ENCODE measurements around the gene SP8. TPM values are rescaled to one million over a fixed set of nuclear protein-coding genes. Genes with fewer than 3 reads are reported as not detected.

SP8 gene
- total RNA-seq, 4 donors from 2014 or later = not detected

DNA sequence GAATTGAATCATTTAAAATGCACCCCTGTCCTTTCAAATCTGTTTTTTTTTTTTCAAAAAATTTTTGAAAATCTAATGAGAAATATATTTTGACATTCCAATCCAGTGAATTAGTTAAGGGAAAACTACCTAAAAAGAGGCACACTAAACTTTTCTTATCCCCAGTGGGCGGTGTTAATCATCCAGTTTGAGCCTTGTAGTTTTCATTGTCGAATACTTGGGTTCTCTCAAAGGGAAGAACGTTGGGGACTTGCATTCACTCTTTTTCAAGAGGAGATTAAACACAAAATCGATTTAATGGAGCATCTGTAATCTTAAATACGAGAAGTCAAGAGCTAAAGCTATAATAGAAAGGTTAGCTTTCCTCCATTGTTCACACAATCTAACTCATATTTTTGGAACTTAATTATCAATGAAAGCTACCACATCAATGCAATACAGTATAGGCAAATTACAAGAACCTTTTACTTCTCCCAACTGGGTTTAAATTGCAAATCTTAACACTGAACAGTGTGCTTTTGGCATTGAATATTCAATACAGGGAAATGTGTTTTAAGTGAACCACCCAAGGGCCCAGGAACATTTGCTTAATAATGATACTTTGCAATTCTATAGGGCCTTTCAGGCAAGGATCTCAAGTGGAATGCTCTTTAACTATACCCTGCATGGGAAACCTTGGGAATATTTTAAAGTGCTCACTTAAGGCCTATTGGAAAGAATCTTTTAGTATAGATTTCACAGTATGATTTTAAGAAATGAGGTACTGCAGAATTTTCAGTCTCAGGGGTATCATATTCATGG, 13.1 kb upstream of the SP8 start:
- Histone ChIP-seq H3K27me3 (peaks cover 81% of the 10 kb centered on the region), H3K27ac (no peak overlapping the region), H3K36me3 (no peaks in the 10 kb centered on the region), H3K4me1 (peaks cover 7 to 21% (median 18%) of the 10 kb centered on the region in 4 donors), H3K4me3 (no peak overlapping the region), H3K9me3 (no peaks in the 10 kb centered on the region)
- no peak for TF ChIP-seq POLR2A (IDR thresholded peaks at IDR 0.05)
- no peak for TF ChIP-seq POLR2AphosphoS5 (IDR thresholded peaks at IDR 0.05)
- TF ChIP-seq EP300 (IDR thresholded peaks at IDR 0.05; ENCODE audit: low read depth) = no peak
- TF ChIP-seq, protein P1, sequence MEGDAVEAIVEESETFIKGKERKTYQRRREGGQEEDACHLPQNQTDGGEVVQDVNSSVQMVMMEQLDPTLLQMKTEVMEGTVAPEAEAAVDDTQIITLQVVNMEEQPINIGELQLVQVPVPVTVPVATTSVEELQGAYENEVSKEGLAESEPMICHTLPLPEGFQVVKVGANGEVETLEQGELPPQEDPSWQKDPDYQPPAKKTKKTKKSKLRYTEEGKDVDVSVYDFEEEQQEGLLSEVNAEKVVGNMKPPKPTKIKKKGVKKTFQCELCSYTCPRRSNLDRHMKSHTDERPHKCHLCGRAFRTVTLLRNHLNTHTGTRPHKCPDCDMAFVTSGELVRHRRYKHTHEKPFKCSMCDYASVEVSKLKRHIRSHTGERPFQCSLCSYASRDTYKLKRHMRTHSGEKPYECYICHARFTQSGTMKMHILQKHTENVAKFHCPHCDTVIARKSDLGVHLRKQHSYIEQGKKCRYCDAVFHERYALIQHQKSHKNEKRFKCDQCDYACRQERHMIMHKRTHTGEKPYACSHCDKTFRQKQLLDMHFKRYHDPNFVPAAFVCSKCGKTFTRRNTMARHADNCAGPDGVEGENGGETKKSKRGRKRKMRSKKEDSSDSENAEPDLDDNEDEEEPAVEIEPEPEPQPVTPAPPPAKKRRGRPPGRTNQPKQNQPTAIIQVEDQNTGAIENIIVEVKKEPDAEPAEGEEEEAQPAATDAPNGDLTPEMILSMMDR (IDR thresholded peaks at IDR 0.05) = no peak
- in situ Hi-C loops (cut with MboI; ENCODE audit: low pct_ligation_motif_present in 1 of 4, low pct_unique_long_range_greater_than_20kb in 1 of 4, low sequenced_read_pairs in 3 of 4) = loop anchor here (25.0 kb wide), 3 partner anchors 438 to 713 kb away; no protein-coding TSS in a partner anchor
- no peak for DNase-seq
- WGBS, 2 donors (ENCODE audit: low coverage in 1 of 2) = 61 to 67% methylated on average over 5 of the region's 5 CpGs
- intact Hi-C loops (cut with DNase I; ENCODE audit: low total_unique reads) = loop anchor here (10.0 kb wide), 1 partner anchor 625 kb away; the partner anchor contains the start of gene SP4

GRCh38 chr7:20798694-20799121, 12.0 kb upstream of the SP8 start:
- no peak for TF ChIP-seq POLR2AphosphoS5 (IDR thresholded peaks at IDR 0.05)
- TF ChIP-seq POLR2A (IDR thresholded peaks at IDR 0.05) = no peak
- TF ChIP-seq EP300 (IDR thresholded peaks at IDR 0.05; ENCODE audit: low read depth) = no peak
- TF ChIP-seq, protein P1 (IDR thresholded peaks at IDR 0.05) = no peak
- Histone ChIP-seq H3K4me3 (peak overlapping the region in 3 of 4 donors; percentile 39 to 73 (median 51)), H3K27me3 (peaks cover 85% of the 10 kb centered on the region), H3K4me1 (peaks cover 7 to 21% (median 18%) of the 10 kb centered on the region in 4 donors), H3K27ac (no peak overlapping the region), H3K9me3 (no peaks in the 10 kb centered on the region), H3K36me3 (no peaks in the 10 kb centered on the region)
- DNase-seq = no peak
- in situ Hi-C loops (cut with MboI; ENCODE audit: low pct_ligation_motif_present in 1 of 4, low pct_unique_long_range_greater_than_20kb in 1 of 4, low sequenced_read_pairs in 3 of 4) = loop anchor here (25.0 kb wide), 3 partner anchors 439 to 714 kb away; no protein-coding TSS in a partner anchor
- intact Hi-C loops (cut with DNase I; ENCODE audit: low total_unique reads) = loop anchor here (10.0 kb wide), 1 partner anchor 626 kb away; the partner anchor contains the start of gene SP4
- WGBS, 2 donors (ENCODE audit: low coverage in 1 of 2) = 3 to 6% methylated on average over 6 to 15 of the region's 15 CpGs

DNA sequence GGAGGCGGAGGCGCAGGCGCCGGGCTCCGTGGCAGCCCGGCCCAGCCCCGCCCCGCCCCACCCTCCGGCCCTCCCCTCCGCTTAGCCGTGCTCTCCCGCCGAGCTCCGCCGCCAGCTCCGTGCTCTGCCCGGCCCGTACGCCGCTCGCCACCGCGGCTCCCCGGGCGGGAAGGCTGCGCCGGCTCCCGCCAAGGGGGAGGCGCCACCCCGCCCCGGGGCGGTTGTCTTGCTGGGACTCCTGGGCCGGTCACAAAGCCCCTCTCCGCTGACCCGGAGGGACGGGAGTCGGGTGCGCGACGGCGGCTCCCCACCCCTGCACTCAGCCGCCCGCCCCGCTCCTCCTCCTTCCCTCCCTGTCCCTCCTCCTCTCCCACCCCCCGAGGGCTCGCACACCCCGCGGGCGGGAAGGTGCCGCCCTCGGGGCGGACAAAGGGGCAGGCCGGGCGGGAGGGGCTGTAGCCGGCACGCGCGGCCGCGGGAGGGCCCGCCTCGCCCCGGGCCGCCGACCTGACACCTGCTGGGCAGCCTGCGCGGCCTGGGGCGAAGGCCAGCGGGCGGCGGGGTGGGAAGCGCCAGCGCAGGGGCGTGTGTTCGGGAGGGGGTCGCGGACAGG, 11.5 kb upstream of the SP8 start:
- intact Hi-C loops (cut with DNase I; ENCODE audit: low total_unique reads) = loop anchor here (10.0 kb wide), 1 partner anchor 627 kb away; the partner anchor contains the start of gene SP4
- Histone ChIP-seq H3K4me1 (peaks cover 7 to 21% (median 18%) of the 10 kb centered on the region in 4 donors), H3K27ac (no peak overlapping the region), H3K9me3 (no peaks in the 10 kb centered on the region), H3K27me3 (peaks cover 91% of the 10 kb centered on the region), H3K36me3 (no peaks in the 10 kb centered on the region), H3K4me3 (peak overlapping the region; percentile 11 to 73 (median 45))
- DNase-seq = peak; percentile 69
- 2% methylated on average over 34 of the region's 77 CpGs; no CpG with 5 or more reads in 1 of the 2 donors for WGBS, 2 donors (ENCODE audit: low coverage in 1 of 2)
- in situ Hi-C loops (cut with MboI; ENCODE audit: low pct_ligation_motif_present in 1 of 4, low pct_unique_long_range_greater_than_20kb in 1 of 4, low sequenced_read_pairs in 3 of 4) = loop anchor here (25.0 kb wide), 3 partner anchors 439 to 714 kb away; no protein-coding TSS in a partner anchor
- TF ChIP-seq, protein P1 (IDR thresholded peaks at IDR 0.05) = no peak
- no peak for TF ChIP-seq POLR2A (IDR thresholded peaks at IDR 0.05)

Measured in transverse colon (tissue), 4 donors.